NB4 (cell line): ENCODE data around the gene ENOX2.

Experiments used
- DNase-seq: peaks from one replicate; pipeline ENCODE4 v3.0.0; 2010; ENCODE audit warnings: low read depth
- H3K4me3 ChIP-seq: one replicate; pipeline ENCODE4 v1.5.1; 2011; ENCODE audit warnings: mild to moderate bottlenecking, low read depth, low read length, moderate library complexity
- MYC ChIP-seq: IDR thresholded peaks from 2 replicates; pipeline ENCODE4 v1.6.1; 2011; ENCODE audit warnings: low read depth, low read length
- POLR2A ChIP-seq: IDR thresholded peaks from 2 replicates; pipeline ENCODE4 v1.6.1; 2011; ENCODE audit warnings: mild to moderate bottlenecking; ENCODE audit not compliant: insufficient read length; ENCODE audit errors: extremely low read depth
- TF ChIP-seq, protein P1 (sequence below): IDR thresholded peaks from one replicate; pipeline ENCODE4 v1.5.1; 2012; ENCODE audit warnings: low read depth, low read length
- TF ChIP-seq, protein P2 (sequence below): IDR thresholded peaks from 2 replicates; pipeline ENCODE4 v1.6.1; 2011; ENCODE audit warnings: low read depth, low read length

ENOX2 gene

DNA sequence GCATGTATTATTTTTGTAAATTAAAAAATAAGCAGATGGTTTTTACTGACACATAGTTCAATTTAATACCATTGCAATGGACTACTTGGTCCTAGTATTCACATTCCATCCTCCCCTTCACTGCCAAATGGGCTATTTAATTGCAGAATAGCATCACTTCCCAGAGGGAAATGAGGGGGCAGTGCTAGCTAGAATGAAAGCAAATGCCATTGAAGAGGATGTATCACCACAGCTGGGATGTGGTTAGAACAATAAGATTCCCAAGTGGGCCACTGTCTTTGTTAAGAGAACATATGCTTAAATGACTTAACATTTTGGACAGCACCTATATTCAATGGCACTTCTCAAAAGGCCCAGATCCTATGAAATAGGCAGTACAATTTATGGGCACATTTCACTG, 276.5 kb downstream of the ENOX2 start:
- no peak for DNase-seq
- TF ChIP-seq MYC (no peak), POLR2A (no peak)
- TF ChIP-seq, protein P1, sequence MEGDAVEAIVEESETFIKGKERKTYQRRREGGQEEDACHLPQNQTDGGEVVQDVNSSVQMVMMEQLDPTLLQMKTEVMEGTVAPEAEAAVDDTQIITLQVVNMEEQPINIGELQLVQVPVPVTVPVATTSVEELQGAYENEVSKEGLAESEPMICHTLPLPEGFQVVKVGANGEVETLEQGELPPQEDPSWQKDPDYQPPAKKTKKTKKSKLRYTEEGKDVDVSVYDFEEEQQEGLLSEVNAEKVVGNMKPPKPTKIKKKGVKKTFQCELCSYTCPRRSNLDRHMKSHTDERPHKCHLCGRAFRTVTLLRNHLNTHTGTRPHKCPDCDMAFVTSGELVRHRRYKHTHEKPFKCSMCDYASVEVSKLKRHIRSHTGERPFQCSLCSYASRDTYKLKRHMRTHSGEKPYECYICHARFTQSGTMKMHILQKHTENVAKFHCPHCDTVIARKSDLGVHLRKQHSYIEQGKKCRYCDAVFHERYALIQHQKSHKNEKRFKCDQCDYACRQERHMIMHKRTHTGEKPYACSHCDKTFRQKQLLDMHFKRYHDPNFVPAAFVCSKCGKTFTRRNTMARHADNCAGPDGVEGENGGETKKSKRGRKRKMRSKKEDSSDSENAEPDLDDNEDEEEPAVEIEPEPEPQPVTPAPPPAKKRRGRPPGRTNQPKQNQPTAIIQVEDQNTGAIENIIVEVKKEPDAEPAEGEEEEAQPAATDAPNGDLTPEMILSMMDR: no peak
- TF ChIP-seq, protein P2, sequence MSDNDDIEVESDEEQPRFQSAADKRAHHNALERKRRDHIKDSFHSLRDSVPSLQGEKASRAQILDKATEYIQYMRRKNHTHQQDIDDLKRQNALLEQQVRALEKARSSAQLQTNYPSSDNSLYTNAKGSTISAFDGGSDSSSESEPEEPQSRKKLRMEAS: no peak
- no peak overlapping the region for H3K4me3 ChIP-seq

DNA sequence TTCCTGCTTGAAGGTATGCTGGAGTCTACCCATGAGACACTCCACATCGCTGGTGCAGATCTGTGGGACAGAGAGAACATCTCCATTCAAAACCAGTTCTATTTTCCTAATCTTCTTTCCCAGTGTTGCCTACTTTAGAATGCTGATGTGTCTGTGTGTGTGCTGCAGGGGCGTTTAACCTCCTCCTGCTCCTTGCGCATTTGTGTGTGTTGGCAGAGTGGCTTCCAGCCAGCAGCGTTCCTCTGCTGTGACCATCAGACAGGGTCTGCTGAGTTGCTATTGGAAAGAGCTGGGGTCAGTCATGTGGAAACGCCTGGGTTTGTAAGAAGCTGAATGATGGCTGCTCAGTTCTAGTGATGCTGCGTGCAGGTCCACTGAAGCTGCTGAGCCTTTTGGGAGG, 277.6 kb downstream of the ENOX2 start:
- no peak for TF ChIP-seq MYC
- TF ChIP-seq, protein P2: no peak
- TF ChIP-seq, protein P1: no peak
- peak; percentile 1 for DNase-seq
- H3K4me3 ChIP-seq: no peak overlapping the region

DNA sequence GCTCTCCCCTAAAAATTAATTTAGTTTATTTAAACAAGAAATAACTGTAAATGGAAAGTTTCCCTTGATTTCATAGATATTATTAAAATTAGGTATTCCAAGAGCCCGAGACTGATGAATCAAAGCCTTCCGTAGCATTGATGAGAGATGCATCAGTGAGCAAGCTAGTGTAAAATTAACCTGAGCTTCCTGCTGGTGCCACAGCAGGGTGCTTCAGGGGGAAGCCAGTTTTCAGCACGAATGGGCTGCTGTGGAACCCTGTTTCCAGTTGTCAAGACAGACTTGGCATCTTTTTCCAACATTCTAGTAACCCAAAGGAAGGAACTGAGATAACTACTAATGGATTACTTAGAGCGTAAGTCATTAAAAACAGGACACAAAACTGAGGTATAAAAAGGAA, 279.5 kb downstream of the ENOX2 start:
- H3K4me3 ChIP-seq: no peak overlapping the region
- TF ChIP-seq, protein P2: no peak
- TF ChIP-seq, protein P1: no peak
- TF ChIP-seq POLR2A: no peak
- DNase-seq: no peak

DNA sequence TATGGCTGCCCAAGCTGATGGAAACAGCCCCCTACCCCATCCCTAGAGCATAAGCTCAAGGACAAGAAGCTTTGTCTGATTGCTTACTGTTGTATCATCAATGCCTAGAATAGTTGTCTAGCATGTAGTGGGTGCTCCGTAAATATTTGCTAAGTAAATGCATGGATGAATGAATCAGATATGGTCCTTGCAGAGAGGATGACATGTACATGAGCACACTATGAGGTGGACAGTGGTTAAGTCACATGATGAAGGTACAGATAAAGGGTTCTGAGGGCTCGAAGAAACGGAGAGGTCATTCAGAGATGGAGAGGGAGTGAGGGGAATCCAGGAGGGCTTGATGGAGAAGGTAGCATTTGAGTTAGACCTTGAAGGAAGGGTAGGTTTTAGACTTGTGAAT, 287.1 kb downstream of the ENOX2 start:
- DNase-seq: no peak
- no peak overlapping the region for H3K4me3 ChIP-seq
- TF ChIP-seq, protein P1: no peak
- TF ChIP-seq, protein P2: no peak
- no peak for TF ChIP-seq MYC
- no peak for TF ChIP-seq POLR2A

DNA sequence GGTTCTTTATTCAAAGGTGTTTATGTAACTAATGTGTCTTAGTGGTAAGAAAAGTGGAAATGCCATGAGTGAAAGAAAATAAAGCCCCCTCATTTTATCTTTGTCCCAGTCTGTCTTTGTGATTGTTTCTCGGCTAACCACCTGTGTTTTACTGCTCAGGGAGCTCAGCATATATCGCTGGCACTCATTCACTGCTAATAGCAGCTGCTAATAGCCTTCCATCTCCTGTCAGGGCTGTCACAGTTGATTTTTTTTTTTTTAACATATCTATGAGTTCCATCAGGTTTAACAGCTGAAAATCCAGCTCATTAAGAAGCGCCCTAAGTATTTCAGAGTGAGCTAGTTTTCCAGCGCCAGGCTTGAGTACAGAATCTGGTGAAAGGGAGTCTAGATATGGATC, 295.6 kb downstream of the ENOX2 start:
- TF ChIP-seq, protein P2: no peak
- TF ChIP-seq MYC (no peak), POLR2A (no peak)
- TF ChIP-seq, protein P1: no peak
- H3K4me3 ChIP-seq: no peak overlapping the region
- DNase-seq: no peak

DNA sequence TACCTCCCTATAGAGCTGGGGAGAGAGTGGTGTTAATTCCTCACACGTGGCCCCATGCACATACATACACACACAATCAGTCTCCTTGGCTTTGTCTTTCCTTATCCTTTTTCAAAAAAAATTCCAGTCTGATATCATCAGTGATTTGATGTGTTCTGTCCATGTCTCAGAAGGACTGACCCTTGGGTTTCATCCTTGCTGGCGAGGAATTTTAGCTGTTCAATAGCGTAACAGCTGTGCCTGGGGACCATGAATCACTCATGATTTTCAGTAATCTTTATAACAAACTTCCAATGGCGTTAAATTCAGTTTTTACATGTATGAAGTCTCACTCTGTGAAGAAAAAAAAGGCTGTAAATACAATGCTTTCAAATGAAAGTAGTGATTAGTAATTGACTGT, 296.6 kb downstream of the ENOX2 start:
- DNase-seq: no peak
- TF ChIP-seq POLR2A (no peak), MYC (no peak)
- TF ChIP-seq, protein P1: no peak
- TF ChIP-seq, protein P2: no peak
- H3K4me3 ChIP-seq: no peak overlapping the region
